Activated effector memory CD4-positive, alpha-beta T cell treated with Interleukin-2 at 50 U/mL for 16 hours (primary cell): ENCODE results near the gene POPDC3.
"Not testable (repeated sequence)": the region's sequence is repeated elsewhere in the genome, so short reads cannot be mapped to it uniquely, and the experiment has no call there.

Experiments used
- DNase-seq: peaks from one replicate; pipeline ENCODE4 v3.0.0-alpha.2; 2020

The POPDC3 gene

GRCh38 chr6:105194106-105194505, 14.3 kb upstream of the POPDC3 start:
- DNase-seq, result no peak

DNA sequence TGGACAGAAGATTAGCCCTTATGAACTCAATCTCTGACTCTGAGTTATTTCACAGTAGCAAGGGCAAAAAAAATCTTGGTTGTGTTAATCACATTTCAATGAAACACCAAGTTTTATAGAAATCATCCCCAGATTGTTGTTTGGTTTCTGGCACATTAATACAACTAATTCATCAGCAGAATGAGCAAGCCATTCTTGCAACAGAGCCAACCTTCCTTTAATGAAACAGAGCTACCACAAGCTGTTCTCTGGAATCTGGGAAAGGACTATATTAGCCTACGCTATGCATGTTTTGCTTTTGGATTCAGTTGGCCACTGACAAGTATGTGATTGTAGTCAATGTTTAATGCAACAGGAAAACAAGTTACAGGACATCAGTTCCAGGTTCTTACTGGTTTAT, 13.8 kb upstream of the POPDC3 start:
- no peak for DNase-seq

DNA sequence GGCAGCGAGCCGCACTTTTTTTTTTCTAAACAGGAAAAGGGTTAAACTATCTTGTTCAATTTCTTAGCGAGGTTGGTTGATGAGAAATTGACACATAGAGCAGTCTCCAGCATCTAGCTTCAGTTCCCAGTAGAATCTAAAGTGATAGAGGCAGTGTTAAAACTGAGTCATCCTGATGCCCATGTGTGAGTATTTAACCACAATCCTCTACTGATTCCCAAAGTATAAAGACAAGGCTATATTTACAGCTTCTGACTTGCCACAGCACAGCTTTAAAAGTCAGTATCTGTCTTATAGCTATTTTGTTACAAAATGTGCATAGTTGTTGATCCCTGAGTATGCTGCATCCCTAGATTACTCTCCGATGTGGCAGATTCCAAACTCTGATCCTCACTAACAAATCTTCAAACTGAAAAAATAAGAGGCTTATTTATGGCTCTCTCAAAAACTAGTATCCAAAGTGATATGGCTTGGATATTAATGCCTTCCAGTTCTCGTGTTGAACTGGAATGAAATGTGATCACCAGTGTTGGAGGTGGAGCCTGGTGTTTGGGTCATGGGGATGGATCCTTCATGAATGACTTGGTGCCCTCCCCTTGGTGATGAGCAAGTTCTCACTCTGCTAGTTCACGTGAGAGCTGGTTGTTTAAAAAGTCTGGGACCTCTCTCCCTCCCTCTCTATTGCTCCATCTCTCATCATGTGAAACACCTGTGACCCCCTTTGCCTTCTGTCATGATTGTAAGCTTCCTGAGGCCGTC, 13.1 kb upstream of the POPDC3 start:
- no peak for DNase-seq

DNA sequence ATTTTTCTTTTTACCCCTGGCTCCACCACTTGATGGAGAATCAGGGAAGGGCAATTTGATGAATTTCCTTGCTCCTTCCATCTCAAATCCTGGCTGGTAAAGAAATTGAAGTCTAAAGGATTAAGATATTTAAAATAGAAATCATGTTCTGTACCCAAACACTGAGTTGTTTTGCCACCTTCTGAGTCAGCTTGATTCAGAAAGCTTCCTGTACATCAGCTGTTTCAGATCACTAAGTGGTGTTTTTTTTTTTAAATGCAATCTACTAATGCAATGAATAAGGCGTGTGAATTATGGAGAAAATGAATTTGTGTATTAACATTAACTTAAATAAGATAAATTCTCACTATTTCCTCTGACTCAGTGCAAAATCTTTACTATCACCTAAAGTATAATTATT, 11.5 kb upstream of the POPDC3 start:
- no peak for DNase-seq

DNA sequence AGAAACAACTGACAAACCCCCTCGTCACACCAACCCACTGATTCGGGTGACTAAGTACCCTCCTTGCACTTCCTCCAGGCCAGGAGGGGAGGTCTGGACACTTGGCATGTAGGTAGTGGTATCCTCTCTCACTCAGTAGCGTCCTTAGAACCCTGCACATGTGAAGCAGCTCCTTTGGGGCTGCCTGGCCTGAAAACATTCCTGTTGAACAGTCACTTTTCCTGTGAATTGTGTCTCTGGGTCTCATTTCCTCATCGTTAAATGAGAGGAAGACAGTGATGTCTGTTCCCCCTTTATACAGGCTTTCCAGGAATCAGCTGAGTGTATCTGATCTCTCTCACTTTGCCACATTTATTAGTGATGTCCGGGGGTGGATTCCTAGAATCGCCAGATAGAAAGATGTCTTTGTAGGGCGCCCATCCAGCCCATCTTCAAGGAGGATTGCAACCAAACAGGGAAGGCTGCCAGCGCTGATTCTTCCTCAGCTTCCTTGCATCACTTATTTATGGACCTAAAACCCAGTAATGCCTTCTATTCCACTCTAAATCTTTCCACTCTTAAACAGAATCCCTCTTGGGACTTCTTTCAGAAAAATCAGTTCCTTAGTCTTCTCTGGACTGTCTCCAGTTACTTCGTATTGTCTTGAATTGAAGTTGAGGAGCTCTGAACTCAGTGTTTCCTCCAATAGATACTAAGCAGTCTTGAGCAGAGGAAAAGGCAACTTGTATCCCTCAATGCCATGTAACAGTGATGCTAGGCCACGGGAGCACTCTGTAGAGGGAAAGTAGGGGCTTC, 9.4 kb upstream of the POPDC3 start:
- no peak for DNase-seq

- no peak for DNase-seq
Measured at GRCh38 chr6:105188251-105188650, 8.4 kb upstream of the POPDC3 start.

DNA sequence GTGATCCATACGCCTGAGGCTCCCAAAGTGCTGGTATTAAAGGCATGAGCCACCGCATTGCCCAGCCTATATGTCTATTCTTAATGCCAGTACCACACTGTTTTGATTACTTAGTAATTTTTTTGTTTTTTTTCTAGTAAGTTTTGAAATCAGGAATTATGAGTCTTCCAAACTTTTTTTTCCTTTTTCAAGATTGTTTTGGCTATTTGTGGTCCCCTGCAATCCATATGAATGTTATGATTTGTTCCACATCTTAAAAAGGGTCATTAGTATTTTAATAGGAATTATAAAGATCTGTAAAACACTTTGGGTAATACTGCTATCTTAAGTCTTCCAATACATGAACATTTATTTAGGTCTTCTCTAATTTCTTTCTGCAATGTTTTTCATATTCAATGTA, 6.8 kb upstream of the POPDC3 start:
- no peak for DNase-seq

GRCh38 chr6:105184921-105185320, 5.1 kb upstream of the POPDC3 start:
- DNase-seq, result no peak

GRCh38 chr6:105181981-105182515, 2.2 kb upstream of the POPDC3 start:
- no peak for DNase-seq

- no peak for DNase-seq
Measured at GRCh38 chr6:105178636-105179035, 1.2 kb downstream of the POPDC3 start.

DNA sequence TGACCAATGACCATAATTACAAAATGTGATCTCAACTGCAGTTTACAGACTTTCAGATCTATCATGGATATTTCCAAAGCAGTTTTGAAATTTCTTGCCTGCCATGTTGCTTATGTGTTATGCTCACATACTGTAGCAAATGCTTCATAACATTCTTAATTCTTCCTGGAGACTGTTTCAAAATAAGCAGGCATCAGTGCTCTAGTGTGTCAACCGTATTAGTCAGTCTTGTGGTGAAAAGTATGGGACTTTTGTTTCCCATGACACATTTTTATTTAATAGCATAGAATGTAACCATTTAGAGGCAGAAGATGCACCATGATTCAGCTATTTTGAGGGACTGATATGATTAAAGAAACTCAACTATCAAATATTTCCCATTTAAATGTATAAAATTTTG, 1.7 kb downstream of the POPDC3 start:
- DNase-seq, result no peak

GRCh38 chr6:105177556-105177955, 2.3 kb downstream of the POPDC3 start:
- DNase-seq, result no peak

GRCh38 chr6:105174512-105174911, 5.3 kb downstream of the POPDC3 start:
- no peak for DNase-seq

DNA sequence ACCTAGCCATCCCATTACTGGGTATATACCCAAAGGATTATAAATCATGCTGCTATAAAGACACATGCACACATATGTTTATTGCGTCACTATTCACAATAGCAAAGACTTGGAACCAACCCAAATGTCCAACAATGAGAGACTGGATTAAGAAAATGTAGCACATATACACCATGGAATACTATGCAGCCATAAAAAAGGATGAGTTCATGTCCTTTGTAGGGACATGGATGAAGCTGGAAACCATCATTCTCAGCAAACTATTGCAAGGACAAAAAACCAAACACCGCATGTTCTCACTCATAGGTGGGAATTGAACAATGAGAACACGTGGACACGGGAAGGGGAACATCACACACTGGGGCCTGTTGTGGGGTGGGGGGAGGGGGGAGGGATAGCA, 7.3 kb downstream of the POPDC3 start:
- DNase-seq, result not testable (repeated sequence)

DNA sequence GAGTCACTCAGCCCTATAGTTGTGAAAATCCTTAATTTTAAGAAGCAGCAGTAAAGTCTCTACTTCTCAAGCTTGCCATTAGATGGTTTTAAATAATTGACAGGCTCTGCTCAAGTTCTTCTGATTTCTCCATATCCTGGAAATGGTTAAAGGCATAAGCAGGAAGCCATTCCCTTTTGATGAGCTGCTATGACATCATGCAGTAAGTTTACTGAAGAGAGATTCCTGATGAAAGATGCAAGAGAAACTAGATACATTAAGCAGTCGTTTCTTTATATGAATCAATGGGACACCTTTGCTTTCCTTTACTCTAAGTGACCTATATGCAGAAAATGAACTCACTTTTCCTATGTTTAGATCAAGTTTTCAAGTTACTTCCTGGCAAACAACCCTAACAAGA, 9.8 kb downstream of the POPDC3 start:
- DNase-seq, result no peak

- no peak for DNase-seq
Measured at GRCh38 chr6:105167914-105168313, 11.9 kb downstream of the POPDC3 start.

GRCh38 chr6:105164418-105164817, 15.4 kb downstream of the POPDC3 start:
- no peak for DNase-seq

GRCh38 chr6:105163183-105163582, 16.6 kb downstream of the POPDC3 start:
- no peak for DNase-seq

DNA sequence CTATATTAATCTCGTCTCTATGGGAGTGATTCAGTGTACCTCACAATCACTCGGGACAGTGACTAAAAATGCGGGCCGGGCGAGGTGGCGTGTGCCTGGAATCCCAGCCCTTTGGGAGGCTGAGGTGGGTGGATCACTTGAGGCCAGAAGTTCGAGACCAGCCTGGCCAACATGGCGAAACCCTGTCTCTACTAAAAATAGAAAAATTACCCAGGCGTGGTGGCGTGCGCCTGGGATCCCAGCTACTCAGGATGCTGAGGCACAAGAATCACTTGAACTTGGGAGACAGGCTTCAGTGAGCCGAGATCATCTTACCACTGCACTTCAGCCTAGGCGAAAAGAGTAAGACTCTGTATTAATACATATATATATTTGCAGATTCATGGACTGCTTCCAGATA, 17.4 kb downstream of the POPDC3 start:
- no peak for DNase-seq

DNA sequence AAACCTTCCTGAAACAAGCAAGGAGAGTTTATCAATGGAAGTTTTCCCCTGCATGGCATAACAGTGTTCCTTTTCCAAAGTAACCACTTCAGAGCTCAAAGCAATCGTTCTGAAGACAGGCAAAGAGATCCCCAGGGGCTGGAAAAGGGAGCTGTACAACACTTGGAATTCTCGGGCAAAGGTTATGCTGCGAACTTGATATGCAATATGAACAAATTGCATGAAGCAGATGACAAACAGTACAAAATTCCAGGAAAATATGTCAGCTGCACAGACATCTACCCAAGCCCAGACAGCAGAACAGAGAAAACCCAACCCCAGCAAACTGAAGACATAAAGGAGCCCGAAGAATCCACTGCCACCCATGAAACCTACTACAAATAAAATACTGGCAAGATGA, 18.4 kb downstream of the POPDC3 start:
- DNase-seq, result no peak

DNA sequence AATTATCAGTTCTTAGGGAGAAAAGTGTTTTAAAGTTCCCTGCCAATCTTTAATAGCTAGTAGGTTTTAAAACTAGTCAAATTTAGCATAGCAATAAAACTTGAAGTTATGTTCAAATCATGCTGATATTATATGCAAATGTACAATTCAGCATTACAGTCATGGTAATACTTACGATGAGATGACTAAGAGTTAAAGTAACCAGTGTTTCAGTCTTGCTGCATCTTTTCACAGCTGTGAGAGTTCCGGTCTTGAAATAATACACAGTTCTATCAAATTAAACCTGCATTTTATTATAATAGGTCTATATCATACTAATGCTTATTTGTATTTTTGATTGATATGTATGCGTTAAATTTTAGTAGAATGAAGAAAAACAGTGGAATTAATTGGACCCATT, 26.1 kb downstream of the POPDC3 start:
- no peak for DNase-seq

DNA sequence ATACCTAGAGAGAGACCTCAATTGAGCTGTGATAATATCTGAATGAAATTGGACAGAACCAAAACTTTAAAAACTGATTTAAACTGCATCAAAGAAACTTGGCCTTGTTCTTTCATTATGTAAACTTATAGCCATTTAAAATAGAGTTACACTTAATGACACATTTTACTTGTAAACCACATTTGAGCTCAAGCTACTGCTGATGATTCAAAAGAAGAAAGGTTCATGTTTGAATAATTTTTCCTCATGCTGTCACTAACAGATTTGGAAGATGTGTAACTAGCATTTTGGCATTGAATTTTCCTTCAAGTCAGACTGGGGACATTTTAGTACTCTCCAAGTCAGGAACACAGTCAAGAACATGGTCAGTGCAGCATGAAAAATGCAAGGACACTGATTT, 26.9 kb downstream of the POPDC3 start:
- DNase-seq, result no peak

DNA sequence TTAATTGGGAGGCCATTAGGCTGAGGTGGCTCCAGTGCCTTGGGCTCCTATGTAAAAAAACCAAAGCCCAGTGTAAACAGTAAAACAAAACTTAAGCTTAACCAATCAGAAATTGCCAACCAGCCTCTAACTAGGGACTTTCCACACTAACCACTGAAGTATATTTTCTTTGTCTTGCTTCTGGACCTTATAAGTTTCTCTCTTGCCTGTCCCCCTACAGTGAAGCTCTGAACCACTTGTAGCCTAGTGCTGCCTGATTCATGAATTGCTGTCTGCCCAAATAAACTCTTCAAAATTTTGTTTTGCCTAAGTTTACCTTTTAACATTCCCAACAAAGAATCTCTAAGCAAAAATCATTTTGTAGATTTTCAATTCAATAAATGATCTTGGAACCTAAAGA, 28.2 kb downstream of the POPDC3 start:
- DNase-seq, result no peak

DNA sequence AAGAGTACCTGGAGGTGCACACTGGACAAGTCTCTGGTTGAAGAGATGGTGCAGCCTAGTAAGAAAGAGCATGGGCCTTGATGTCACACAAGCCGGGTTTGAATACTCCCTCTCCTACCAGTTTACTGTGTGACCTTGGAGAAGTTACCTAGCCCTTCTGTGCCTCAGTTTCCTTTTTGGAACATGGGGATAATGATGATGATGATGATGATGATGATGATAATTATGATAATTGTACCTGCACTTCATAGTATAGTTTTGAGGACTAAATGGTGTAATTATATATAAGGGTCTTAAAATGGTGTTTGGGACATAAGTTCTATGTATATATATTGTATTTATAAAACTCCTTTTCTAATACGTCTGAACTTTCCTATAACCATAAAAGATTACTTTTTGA, 41.7 kb downstream of the POPDC3 start:
- no peak for DNase-seq
